ENCODE measurements around the gene HSP90AA1.

- TF ChIP-seq CTCF (IDR thresholded peaks at IDR 0.05) (no peak), POLR2A (IDR thresholded peaks at IDR 0.05) (no peak)
Measured at GRCh38 chr14:102079700-102079979, 7.2 kb downstream of the HSP90AA1 start.

Data from uterus (tissue), 2 donors.